HepG2 (cell line): Measurements from ENCODE around the gene PSMC2. TPM values are rescaled to one million over a fixed set of nuclear protein-coding genes. Genes with fewer than 3 reads are reported as not detected.

Experiments
- ATAC-seq: fragments of 200-7000 bp; cut with Tn5 transposase; 3 replicates; pipeline ENCODE4 v1.9.1; 2020; ENCODE audit warnings: mild to moderate bottlenecking, moderate library complexity
- BruUV-seq: library from RNA; stranded (reverse); fragments of 400-500 nt; replicated peaks from 2 replicates; lab custom pipeline; 2021; lab: Mats Ljungman, UMichigan
- CTCF ChIA-PET: fragments of 300-600 bp; formaldehyde crosslinking; extraction: SDS; loops from one replicate; lab custom pipeline; 2021; ENCODE audit warnings: low total read pairs, inconsistent platforms, low intra/inter-chr PET ratio; lab: Yijun Ruan, JAX
- POLR2A ChIA-PET: fragments of 350-600 bp; sonication (Branson Sonifier 250); formaldehyde crosslinking; loops from one replicate; lab custom pipeline; 2020; ENCODE audit warnings: antibody characterized with exemption, inconsistent platforms; lab: Yijun Ruan, JAX
- DNase-seq: peaks from one replicate; pipeline ENCODE4 v3.0.0-alpha.2; 2015; ENCODE audit warnings: low spot score
- FAIRE-seq: peaks from 3 replicates; lab custom pipeline; 2011; peaks lifted over from hg19 to GRCh38; lab: Jason Lieb, UNC
- H2AFZ ChIP-seq: one replicate; pipeline ENCODE4 v1.6.1; 2011; ENCODE audit warnings: low read length, inconsistent platforms
- H3K27ac ChIP-seq: fragments of 300-600 bp; 3 replicates; pipeline ENCODE4 v1.8.0; 2011; ENCODE audit warnings: mixed run types, mild to moderate bottlenecking, mixed read lengths, low read length, inconsistent platforms; ENCODE audit not compliant: insufficient read depth; ENCODE audit errors: extremely low read length
- H3K27me3 ChIP-seq, 2 experiments: fragments of 200-600 bp in 1 of 2; 2 replicates in 1 of 2; 3 replicates in 1 of 2; pipeline versions ENCODE4 v1.6.0 to v1.8.0; 2011; ENCODE audit warnings: low read length in 2 of 2, mild to moderate bottlenecking in 2 of 2, moderate library complexity in 2 of 2, inconsistent platforms in 1 of 2; ENCODE audit not compliant: insufficient read depth in 2 of 2, control insufficient read depth in 1 of 2
- H3K36me3 ChIP-seq, 2 experiments: fragments of 200-600 bp in 1 of 2; replicated peaks in 1 of 2; 2 replicates in 1 of 2; 3 replicates in 1 of 2; pipeline versions ENCODE4 v1.5.1 to v1.8.0; 2011; ENCODE audit warnings: low read length in 2 of 2, inconsistent platforms in 1 of 2; ENCODE audit not compliant: insufficient read depth in 2 of 2, control insufficient read depth in 1 of 2
- H3K4me1 ChIP-seq: 2 replicates; pipeline ENCODE4 v1.5.1; 2012; ENCODE audit warnings: low read length, inconsistent platforms; ENCODE audit not compliant: insufficient read depth
- H3K4me2 ChIP-seq: 2 replicates; pipeline ENCODE4 v1.6.0; 2011; ENCODE audit warnings: low read depth, low read length, inconsistent platforms
- H3K4me3 ChIP-seq, 3 experiments: fragments of 200-600 bp in 1 of 3; sonication (generic), shearing (Covaris generic) in 1 of 3; replicated peaks in 1 of 3; 2 replicates each; pipeline ENCODE4 v1.5.1; 2011 to 2016; ENCODE audit warnings: low read length in 3 of 3, inconsistent platforms in 2 of 3, low read depth in 2 of 3, mild to moderate bottlenecking in 2 of 3, control low read depth in 1 of 3, mixed read lengths in 1 of 3; ENCODE audit not compliant: insufficient read depth in 1 of 3
- H3K79me2 ChIP-seq: one replicate; pipeline ENCODE4 v1.6.1; 2011; ENCODE audit warnings: low read length, inconsistent platforms; ENCODE audit not compliant: insufficient read depth
- H3K9ac ChIP-seq: 2 replicates; pipeline ENCODE4 v1.6.0; 2011; ENCODE audit warnings: mild to moderate bottlenecking, low read depth, low read length, inconsistent platforms; ENCODE audit not compliant: insufficient read depth
- H3K9me3 ChIP-seq: 2 replicates; pipeline ENCODE4 v1.5.1; 2012; ENCODE audit warnings: mild to moderate bottlenecking, low read length
- H4K20me1 ChIP-seq: 2 replicates; pipeline ENCODE4 v1.6.0; 2011; ENCODE audit warnings: inconsistent platforms, mild to moderate bottlenecking, low read length, moderate library complexity; ENCODE audit not compliant: insufficient read depth
- AHDC1 ChIP-seq: sonication (generic); formaldehyde crosslinking; IDR thresholded peaks from 2 replicates; pipeline ENCODE4 v1.5.1; 2020; ENCODE audit warnings: mild to moderate bottlenecking, missing genetic modification reagents, borderline replicate concordance
- MAFK ChIP-seq, 2 experiments: IDR thresholded peaks in 1 of 2; conservative IDR thresholded peaks in 1 of 2; 2 replicates each; pipeline ENCODE4 v1.6.1; 2011; ENCODE audit warnings: improper control_type of control experiment in 2 of 2, low read length in 2 of 2
- PAF1 ChIP-seq: IDR thresholded peaks from 2 replicates; pipeline ENCODE4 v1.6.1; 2016; ENCODE audit warnings: missing genetic modification reagents, missing compliant biosample characterization
- SAP130 ChIP-seq: IDR thresholded peaks from 2 replicates; pipeline ENCODE4 v1.6.1; 2016; ENCODE audit warnings: low read depth
- ZNF446 ChIP-seq: sonication (generic); formaldehyde crosslinking; IDR thresholded peaks from 2 replicates; pipeline ENCODE4 v1.5.0; 2020; ENCODE audit warnings: mild to moderate bottlenecking, missing genetic modification reagents
- ZNF839 ChIP-seq: sonication (generic); formaldehyde crosslinking; IDR thresholded peaks from 2 replicates; pipeline ENCODE4 v1.4.0; 2020; ENCODE audit warnings: missing genetic modification reagents, mild to moderate bottlenecking, borderline replicate concordance
- WGBS: methylation state at CpG from one replicate; pipeline ENCODE4 v1.1.6; 2017; ENCODE audit warnings: low lambda C conversion rate; 5-methylcytosine and 5-hydroxymethylcytosine counted together
- in situ Hi-C: cut with HindIII; loops from 2 replicates; pipeline ENCODE4 v1.10.0; 2017; ENCODE audit warnings: low pct_unique_long_range_greater_than_20kb; ENCODE audit not compliant: extremely low pct_ligation_motif_present
- intact Hi-C: fragments of 100-400 bp; cut with micrococcal nuclease; formaldehyde crosslinking; loops from one replicate; pipeline ENCODE4 v1.10.0; 2022; ENCODE audit not compliant: unreplicated experiment
- polyA plus RNA-seq, 8 experiments: library from polyadenylated mRNA; depleted of rRNA in 3 of 8; stranded (reverse) in 7 of 8; unstranded in 1 of 8; fragments of >200 nt; fragmentation: Illumina TruSeq in 4 of 8; extraction: Trizol in 4 of 8; gene quantifications; 2 replicates each; pipeline versions ENCODE4 v1.2.1 to v1.2.3, GENCODE V29; 2011 to 2016; ENCODE audit warnings: low read depth in 4 of 8, missing spikeins in 1 of 8, mixed read lengths in 1 of 8; ENCODE audit not compliant: insufficient read depth in 1 of 8
- total RNA-seq, 5 experiments: library from RNA; depleted of rRNA; stranded (reverse); fragments of >200 nt; fragmentation: Illumina TruSeq; extraction: Trizol; gene quantifications; 2 replicates each; pipeline ENCODE4 v1.2.3, GENCODE V29; 2016; ENCODE audit warnings: low read depth in 1 of 5
- TF ChIP-seq, protein P1 (sequence below): sonication (generic); formaldehyde crosslinking; IDR thresholded peaks from 2 replicates; pipeline ENCODE4 v1.8.0; 2022; ENCODE audit warnings: mild to moderate bottlenecking, missing genetic modification reagents, moderate library complexity

Gene PSMC2
- total and polyA plus RNA-seq, 2 of the 13 experiments (the other 11 are each of a cell fraction or from before 2014, with no cell fraction given): 89.9 to 181 TPM

DNA sequence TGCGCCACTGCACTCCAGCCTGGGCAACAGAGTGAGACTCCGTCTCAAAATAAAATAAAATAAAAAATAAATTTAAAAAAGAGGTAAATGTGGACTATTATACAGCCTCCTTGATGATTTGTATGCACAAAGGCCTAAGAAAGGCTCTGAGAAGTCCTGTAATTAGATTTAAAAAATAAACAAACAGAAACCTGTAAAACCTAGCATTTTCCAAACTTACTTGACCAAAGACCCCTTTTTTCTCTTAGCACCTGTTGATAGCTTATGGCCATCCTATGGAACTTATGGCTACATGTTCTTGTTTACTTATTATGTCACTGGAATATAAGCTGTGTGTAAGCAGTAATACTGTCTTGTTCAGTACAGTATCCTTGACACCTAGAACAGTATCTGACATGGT is 8.6 kb upstream of the PSMC2 start (continued):
- no peak for TF ChIP-seq ZNF446 (CRISPR knock-in tag)
- TF ChIP-seq ZNF839: no peak
- TF ChIP-seq AHDC1 (CRISPR knock-in tag): no peak
- TF ChIP-seq SAP130 (CRISPR knock-in tag): no peak

DNA sequence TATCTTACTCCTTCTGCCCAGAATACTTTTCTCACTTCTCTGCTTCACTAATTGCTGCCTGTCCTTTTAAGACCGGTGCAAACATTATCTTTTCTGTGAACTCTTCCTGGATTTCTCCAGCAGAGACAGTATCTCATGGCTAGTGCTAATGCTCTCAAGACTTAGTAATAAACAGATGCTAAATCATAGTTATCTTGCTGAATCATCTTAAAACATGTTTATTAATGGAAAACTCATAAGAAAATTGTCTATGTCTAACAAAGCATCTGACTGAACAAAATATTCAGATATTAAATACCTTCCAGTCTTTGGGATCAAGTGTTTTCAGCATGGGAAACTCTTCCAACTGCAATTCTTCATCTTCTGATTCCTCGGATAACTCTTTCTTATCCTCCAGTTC is 6.0 kb upstream of the PSMC2 start:
- Histone ChIP-seq H3K36me3 (peaks cover 5 to 42% of the 10 kb centered on the region in 2 experiments), H3K27me3 (no peaks in the 10 kb centered on the region; a peak in 1 of 5 replicates), H3K4me2 (0 out of 2 replicates have a peak overlapping the region, but pooled peaks have one; percentile 13)
- in situ Hi-C loops (loop anchor here (10.0 kb wide), 1 partner anchor 63 kb away; no protein-coding TSS in a partner anchor), intact Hi-C loops (loop anchor here (5.0 kb wide), 2 partner anchors 44 to 46 kb away; partner anchors contain the start of gene PMPCB)
- no peak for ATAC-seq
- ChIA-PET CTCF (no interaction called here), POLR2A (no interaction called here)
- FAIRE-seq: no peak
- 96% methylated on average over 2 of the region's 2 CpGs for WGBS
- TF ChIP-seq MAFK (conservative IDR thresholded peaks at IDR 0.05 in 1 of 2, IDR thresholded peaks at IDR 0.05 in 1 of 2; ENCODE audit: low read length in 2 of 2) (peak; percentile 9 to 42; a peak in 2 of 4 replicates), PAF1 (CRISPR knock-in tag) (no peak)
- TF ChIP-seq, protein P1, sequence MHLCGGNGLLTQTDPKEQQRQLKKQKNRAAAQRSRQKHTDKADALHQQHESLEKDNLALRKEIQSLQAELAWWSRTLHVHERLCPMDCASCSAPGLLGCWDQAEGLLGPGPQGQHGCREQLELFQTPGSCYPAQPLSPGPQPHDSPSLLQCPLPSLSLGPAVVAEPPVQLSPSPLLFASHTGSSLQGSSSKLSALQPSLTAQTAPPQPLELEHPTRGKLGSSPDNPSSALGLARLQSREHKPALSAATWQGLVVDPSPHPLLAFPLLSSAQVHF (CRISPR knock-in tag): no peak
- TF ChIP-seq, all 625 proteins: peak for 1
- peak overlapping the region; percentile 38; the same call in 1 of the 2 replicates for H3K9ac ChIP-seq
- no peaks in the 10 kb centered on the region for H3K9me3 ChIP-seq
- no peak overlapping the region for H3K4me3 ChIP-seq
- H4K20me1 ChIP-seq: no peaks in the 10 kb centered on the region
- no TSS peak for BruUV-seq
- no peak overlapping the region for H2AFZ ChIP-seq
- peaks cover 53% of the 10 kb centered on the region for H3K79me2 ChIP-seq
- DNase-seq: no peak
- peaks cover 33% of the 10 kb centered on the region for H3K4me1 ChIP-seq
- no peak overlapping the region for H3K27ac ChIP-seq
